HG03354 (cell line): ENCODE data around the gene RAD52.
"Not testable (repeated sequence)": the region's sequence is repeated elsewhere in the genome, so short reads cannot be mapped to it uniquely, and the experiment has no call there.

Experiments
- ATAC-seq: cut with Tn5 transposase; IDR thresholded peaks from one replicate; pipeline ENCODE4 v1.9.1; 2021; ENCODE audit warnings: mild to moderate bottlenecking; ENCODE audit not compliant: unreplicated experiment, poor library complexity, severe bottlenecking

Gene RAD52

GRCh38 chr12:969821-970220 is 20.3 kb upstream of the RAD52 start:
- no peak for ATAC-seq

- ATAC-seq: no peak
Observed at GRCh38 chr12:968545-968944, 19.1 kb upstream of the RAD52 start.

GRCh38 chr12:967641-968040 is 18.1 kb upstream of the RAD52 start:
- no peak for ATAC-seq

- no peak for ATAC-seq
Observed at GRCh38 chr12:966724-967123, 17.2 kb upstream of the RAD52 start.

- peak; percentile 82 for ATAC-seq
Observed at GRCh38 chr12:958588-959123, 9.2 kb upstream of the RAD52 start.

- ATAC-seq: no peak
Observed at GRCh38 chr12:955939-956338, 6.4 kb upstream of the RAD52 start.

- ATAC-seq: no peak
Observed at GRCh38 chr12:954741-955140, 5.2 kb upstream of the RAD52 start.

- ATAC-seq: no peak
Observed at GRCh38 chr12:953776-954175, 4.3 kb upstream of the RAD52 start.

- ATAC-seq: no peak
Observed at GRCh38 chr12:951176-951575, 1.7 kb upstream of the RAD52 start.

GRCh38 chr12:948238-948637 is 1.3 kb downstream of the RAD52 start:
- ATAC-seq: no peak

- no peak for ATAC-seq
Observed at GRCh38 chr12:946631-947030, 2.9 kb downstream of the RAD52 start.

GRCh38 chr12:946212-946611 is 3.3 kb downstream of the RAD52 start:
- ATAC-seq: no peak

- no peak for ATAC-seq
Observed at GRCh38 chr12:944211-944610, 5.3 kb downstream of the RAD52 start.

- ATAC-seq: no peak
Observed at GRCh38 chr12:943051-943450, 6.4 kb downstream of the RAD52 start.

- ATAC-seq: no peak
Observed at GRCh38 chr12:938810-939209, 10.7 kb downstream of the RAD52 start.

- no peak for ATAC-seq
Observed at GRCh38 chr12:936377-937345, 12.8 kb downstream of the RAD52 start.

- not testable (repeated sequence) for ATAC-seq
Observed at GRCh38 chr12:935891-936290, 13.6 kb downstream of the RAD52 start.

GRCh38 chr12:931591-931990 is 17.9 kb downstream of the RAD52 start:
- ATAC-seq: no peak

- no peak for ATAC-seq
Observed at GRCh38 chr12:931060-931459, 18.4 kb downstream of the RAD52 start.

- ATAC-seq: no peak
Observed at GRCh38 chr12:926641-927040, 22.9 kb downstream of the RAD52 start.

GRCh38 chr12:922285-922684 is 27.2 kb downstream of the RAD52 start:
- ATAC-seq: no peak
